Muscle layer of colon (tissue), 2 donors: ENCODE measurements around the gene COL11A2.
"Not testable (repeated sequence)": the region's sequence is repeated elsewhere in the genome, so short reads cannot be mapped to it uniquely, and the experiment has no call there.

Experiments used
- H3K27ac ChIP-seq: one replicate; pipeline ENCODE4 v1.7.0; 2013; ENCODE audit warnings: low read depth, mild to moderate bottlenecking, low read length, moderate library complexity
- H3K27me3 ChIP-seq, 2 donors: one replicate each; pipeline ENCODE4 v1.7.0; 2013; ENCODE audit warnings: low read length in 2 of 2, mild to moderate bottlenecking in 2 of 2; ENCODE audit not compliant: insufficient read depth in 2 of 2, control insufficient read depth in 1 of 2
- H3K36me3 ChIP-seq: one replicate; pipeline ENCODE4 v1.7.0; 2013; ENCODE audit warnings: mild to moderate bottlenecking, low read length; ENCODE audit not compliant: insufficient read depth
- H3K4me1 ChIP-seq: one replicate; pipeline ENCODE4 v1.7.0; 2013; ENCODE audit warnings: mild to moderate bottlenecking, low read length; ENCODE audit not compliant: insufficient read depth
- H3K4me3 ChIP-seq, 2 donors: one replicate each; pipeline ENCODE4 v1.7.0; 2013; ENCODE audit warnings: low read length in 2 of 2, low read depth in 1 of 2, mild to moderate bottlenecking in 1 of 2, moderate library complexity in 1 of 2
- H3K9ac ChIP-seq: one replicate; pipeline ENCODE4 v1.7.0; 2013; ENCODE audit warnings: low read length
- H3K9me3 ChIP-seq: one replicate; pipeline ENCODE4 v1.7.0; 2013; ENCODE audit warnings: mild to moderate bottlenecking, low read length
- donor health status: abdominal sarcoma.
- donor health status: Adenocarcinoma of cecum.

Gene COL11A2

GRCh38 chr6:33154349-33154748 lies 37.9 kb downstream of the COL11A2 start:
- H3K27ac ChIP-seq, result no peak overlapping the region
- no peaks in the 10 kb centered on the region for H3K4me1 ChIP-seq
- H3K9ac ChIP-seq, result no peak overlapping the region
- H3K9me3 ChIP-seq, result no peaks in the 10 kb centered on the region
- no peaks in the 10 kb centered on the region for H3K36me3 ChIP-seq
- H3K4me3 ChIP-seq, result no peak overlapping the region
- H3K27me3 ChIP-seq, result no peaks in the 10 kb centered on the region

GRCh38 chr6:33151050-33151449 lies 41.2 kb downstream of the COL11A2 start:
- no peaks in the 10 kb centered on the region for H3K36me3 ChIP-seq
- no peaks in the 10 kb centered on the region for H3K4me1 ChIP-seq
- no peaks in the 10 kb centered on the region for H3K27me3 ChIP-seq
- no peak overlapping the region for H3K4me3 ChIP-seq
- no peak overlapping the region for H3K9ac ChIP-seq
- H3K9me3 ChIP-seq, result no peaks in the 10 kb centered on the region
- no peak overlapping the region for H3K27ac ChIP-seq

GRCh38 chr6:33150560-33150959 lies 41.7 kb downstream of the COL11A2 start:
- H3K4me3 ChIP-seq, H3K9ac ChIP-seq, H3K27me3 ChIP-seq, H3K9me3 ChIP-seq, H3K4me1 ChIP-seq, H3K27ac ChIP-seq, H3K36me3 ChIP-seq: not testable (repeated sequence)

GRCh38 chr6:33147807-33148666 lies 44.2 kb downstream of the COL11A2 start:
- Histone ChIP-seq H3K4me1 (no peaks in the 10 kb centered on the region), H3K4me3 (no peak overlapping the region), H3K36me3 (no peaks in the 10 kb centered on the region), H3K27ac (no peak overlapping the region), H3K27me3 (peaks cover 0 to 1% of the 10 kb centered on the region in 2 donors), H3K9ac (no peak overlapping the region), H3K9me3 (no peaks in the 10 kb centered on the region)

- no peaks in the 10 kb centered on the region for H3K4me1 ChIP-seq
- H3K9ac ChIP-seq, result no peak overlapping the region
- no peak overlapping the region for H3K27ac ChIP-seq
- H3K27me3 ChIP-seq, result peaks cover 0 to 4% of the 10 kb centered on the region in 2 donors
- no peak overlapping the region for H3K4me3 ChIP-seq
- no peaks in the 10 kb centered on the region for H3K36me3 ChIP-seq
- H3K9me3 ChIP-seq, result no peaks in the 10 kb centered on the region
These were observed 47.9 kb downstream of the COL11A2 start for GRCh38 chr6:33144373-33144772.

- no peaks in the 10 kb centered on the region for H3K4me1 ChIP-seq
- H3K36me3 ChIP-seq, result no peaks in the 10 kb centered on the region
- no peaks in the 10 kb centered on the region for H3K9me3 ChIP-seq
- H3K9ac ChIP-seq, result no peak overlapping the region
- H3K4me3 ChIP-seq, result no peak overlapping the region
- no peak overlapping the region for H3K27ac ChIP-seq
- H3K27me3 ChIP-seq, result peaks cover 0 to 4% of the 10 kb centered on the region in 2 donors
These were observed 49.0 kb downstream of the COL11A2 start for GRCh38 chr6:33143113-33143770.

GRCh38 chr6:33142501-33143070 lies 49.7 kb downstream of the COL11A2 start:
- H3K9me3 ChIP-seq, result no peaks in the 10 kb centered on the region

GRCh38 chr6:33140556-33140955 lies 51.7 kb downstream of the COL11A2 start:
- Histone ChIP-seq H3K27ac (no peak overlapping the region), H3K9me3 (no peaks in the 10 kb centered on the region), H3K27me3 (peaks cover 0 to 4% of the 10 kb centered on the region in 2 donors), H3K4me1 (no peaks in the 10 kb centered on the region), H3K36me3 (no peaks in the 10 kb centered on the region), H3K4me3 (no peak overlapping the region), H3K9ac (no peak overlapping the region)

More at GRCh38 chr6:33142501-33143070, 49.7 kb downstream of the COL11A2 start:
- H3K27me3 ChIP-seq, result peaks cover 0 to 4% of the 10 kb centered on the region in 2 donors
- no peak overlapping the region for H3K27ac ChIP-seq
- no peaks in the 10 kb centered on the region for H3K36me3 ChIP-seq
- H3K9ac ChIP-seq, result no peak overlapping the region
- H3K4me1 ChIP-seq, result no peaks in the 10 kb centered on the region
- no peak overlapping the region for H3K4me3 ChIP-seq

GRCh38 chr6:33139596-33140206 lies 52.6 kb downstream of the COL11A2 start:
- no peaks in the 10 kb centered on the region for H3K9me3 ChIP-seq
- no peak overlapping the region for H3K9ac ChIP-seq
- no peaks in the 10 kb centered on the region for H3K36me3 ChIP-seq
- no peak overlapping the region for H3K4me3 ChIP-seq
- H3K4me1 ChIP-seq, result no peaks in the 10 kb centered on the region
- H3K27me3 ChIP-seq, result peaks cover 0 to 4% of the 10 kb centered on the region in 2 donors
- no peak overlapping the region for H3K27ac ChIP-seq

- H3K36me3 ChIP-seq, result no peaks in the 10 kb centered on the region
- H3K27ac ChIP-seq, result no peak overlapping the region
These were observed 55.9 kb downstream of the COL11A2 start for GRCh38 chr6:33136310-33136900.

GRCh38 chr6:33132081-33132524 lies 60.2 kb downstream of the COL11A2 start:
- H3K4me1 ChIP-seq, result no peaks in the 10 kb centered on the region
- no peaks in the 10 kb centered on the region for H3K36me3 ChIP-seq
- H3K27ac ChIP-seq, result no peak overlapping the region
- no peak overlapping the region for H3K4me3 ChIP-seq
- no peaks in the 10 kb centered on the region for H3K27me3 ChIP-seq
- H3K9me3 ChIP-seq, result no peaks in the 10 kb centered on the region
- no peak overlapping the region for H3K9ac ChIP-seq

More at GRCh38 chr6:33136310-33136900, 55.9 kb downstream of the COL11A2 start:
- Histone ChIP-seq H3K4me1 (no peaks in the 10 kb centered on the region), H3K9me3 (no peaks in the 10 kb centered on the region), H3K27me3 (no peaks in the 10 kb centered on the region), H3K4me3 (no peak overlapping the region), H3K9ac (no peak overlapping the region)
